ENCODE results near the gene THSD4. TPM values are rescaled to one million over a fixed set of nuclear protein-coding genes. Genes with fewer than 3 reads are reported as not detected.
"Not testable (repeated sequence)": the region's sequence is repeated elsewhere in the genome, so short reads cannot be mapped to it uniquely, and the experiment has no call there.

Gene THSD4
- total RNA-seq, 1 donor from 2014 or later, result 13.1 TPM

DNA sequence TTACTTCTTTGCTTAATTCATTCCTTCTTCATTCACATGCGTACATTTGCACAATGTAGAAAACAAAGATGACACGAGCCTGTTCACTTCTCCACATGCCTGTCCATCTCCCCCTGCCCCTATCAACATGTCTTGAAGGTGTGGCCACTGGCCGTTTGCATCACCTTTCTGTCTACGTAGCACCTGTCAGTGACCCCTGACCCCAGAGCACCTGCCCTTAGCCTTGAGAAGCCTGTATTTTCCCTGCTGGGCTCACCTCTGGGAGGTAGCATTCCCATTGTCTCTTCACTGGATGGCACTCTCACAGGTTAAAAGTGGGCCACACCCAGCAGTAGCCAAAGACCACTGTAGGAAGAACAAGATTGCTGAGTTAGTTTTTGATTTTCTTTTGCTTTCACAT is 234.1 kb downstream of the THSD4 start:
- DNase-seq (ENCODE audit: low read depth in 2 of 2), result no peak

DNA sequence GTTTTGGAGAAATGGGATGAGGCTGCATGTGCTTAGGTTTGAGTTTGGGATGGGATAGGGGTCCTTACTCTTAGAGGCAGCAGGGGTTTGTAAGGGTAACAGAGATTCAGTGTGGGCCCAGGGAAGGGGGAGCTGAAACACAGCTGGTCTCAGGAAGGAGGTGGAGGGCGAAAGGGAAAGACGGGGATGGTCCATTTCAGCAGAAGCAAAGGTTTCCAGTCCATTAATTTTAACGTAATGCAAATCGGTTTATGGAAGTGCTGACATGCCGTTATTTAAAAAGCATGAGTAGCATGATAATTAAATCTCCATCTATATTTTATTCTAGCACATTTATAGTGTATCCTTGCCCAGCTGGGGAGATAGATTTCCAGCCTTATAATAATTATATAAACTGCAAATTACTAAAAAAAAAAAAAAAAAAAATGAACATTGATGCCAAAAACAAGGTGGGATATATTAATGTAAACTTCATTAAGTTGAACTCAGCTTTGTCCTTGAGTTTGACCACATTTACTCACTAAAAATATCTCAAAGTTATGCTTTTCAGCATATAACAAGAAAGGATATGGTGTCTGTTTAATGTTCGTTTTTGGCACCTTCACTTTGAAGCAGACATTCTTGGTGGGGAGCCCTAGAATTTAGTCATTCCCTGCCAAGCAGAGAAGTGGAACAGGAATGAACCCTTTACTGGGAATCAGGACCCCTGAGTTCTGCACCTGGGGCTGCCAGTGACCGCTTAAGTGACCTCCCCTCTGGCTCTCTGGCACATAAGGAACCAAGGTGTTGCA is 234.7 kb downstream of the THSD4 start:
- no peak for DNase-seq (ENCODE audit: low read depth in 2 of 2)

GRCh38 chr15:71350622-71351378 is 235.5 kb downstream of the THSD4 start:
- no peak for DNase-seq (ENCODE audit: low read depth in 2 of 2)

- DNase-seq (ENCODE audit: low read depth in 2 of 2), result peak; percentile 90 to 96
Observed at GRCh38 chr15:71352125-71352524, 236.9 kb downstream of the THSD4 start.

DNA sequence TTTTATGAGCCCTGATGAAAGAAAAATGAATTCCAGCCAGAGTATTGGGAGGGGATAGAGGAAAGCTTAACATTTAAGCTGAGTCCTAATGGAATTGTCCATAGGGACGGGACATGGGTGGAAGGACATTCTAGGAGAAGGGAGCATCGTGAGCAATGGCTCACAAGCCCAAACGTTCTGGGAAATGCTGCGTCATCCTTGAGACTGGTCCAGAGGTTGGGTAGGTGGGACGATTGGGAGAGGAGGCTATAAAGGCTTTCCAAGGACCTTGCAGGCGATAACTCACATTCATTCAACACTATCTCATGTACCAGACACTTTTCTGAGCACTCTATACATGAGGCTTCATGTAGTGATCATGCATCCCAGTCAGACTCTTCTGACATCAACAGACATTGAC is 237.5 kb downstream of the THSD4 start:
- DNase-seq (ENCODE audit: low read depth in 2 of 2), result no peak

- no peak for DNase-seq (ENCODE audit: low read depth in 2 of 2)
Observed at GRCh38 chr15:71353171-71353570, 237.9 kb downstream of the THSD4 start.

DNA sequence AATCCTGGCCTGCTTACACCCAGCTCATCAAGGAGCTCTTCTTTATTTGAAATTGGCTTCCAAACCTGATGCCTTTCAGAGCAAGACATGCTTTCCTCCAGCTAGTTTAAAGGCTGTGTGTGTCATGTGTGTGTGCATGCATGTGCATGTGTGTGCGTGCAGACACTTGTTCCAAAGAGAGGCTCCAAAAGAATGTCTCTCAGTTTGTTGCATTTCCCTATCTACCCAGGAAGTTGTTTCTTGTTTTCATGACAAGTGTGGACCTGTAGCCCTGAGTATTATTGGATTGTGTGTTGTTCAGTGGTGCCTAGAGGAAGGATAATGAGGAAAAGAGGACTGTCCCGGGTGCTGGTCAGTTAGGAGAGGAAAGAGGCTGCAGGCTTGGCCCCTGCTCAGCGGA is 240.0 kb downstream of the THSD4 start:
- DNase-seq (ENCODE audit: low read depth in 2 of 2), result no peak

DNA sequence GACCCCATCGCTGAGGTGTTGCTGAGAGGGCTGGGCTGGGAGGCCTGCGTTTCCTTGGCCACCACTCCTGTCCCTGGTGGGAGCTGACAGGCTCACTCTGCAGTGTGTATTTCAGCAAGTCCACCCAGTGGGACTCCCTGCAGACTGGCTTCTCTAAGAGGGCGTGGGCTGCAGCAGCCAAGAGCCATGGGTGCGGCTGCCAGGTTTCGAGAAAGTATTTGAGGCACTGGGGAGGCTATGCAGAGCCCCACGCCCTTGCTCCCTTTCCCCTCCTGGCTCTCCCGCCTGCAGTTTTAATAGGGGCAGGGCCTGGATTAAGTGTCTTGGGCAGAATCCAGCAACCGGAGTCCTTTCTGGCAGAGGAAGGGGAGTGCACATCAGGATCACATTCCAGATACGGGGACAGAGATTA is 242.1 kb downstream of the THSD4 start:
- DNase-seq (ENCODE audit: low read depth in 2 of 2), result no peak

- DNase-seq (ENCODE audit: low read depth in 2 of 2), result no peak
Observed at GRCh38 chr15:71357967-71358366, 242.7 kb downstream of the THSD4 start.

GRCh38 chr15:71359246-71359645 is 244.0 kb downstream of the THSD4 start:
- DNase-seq (ENCODE audit: low read depth in 2 of 2), result no peak

- DNase-seq (ENCODE audit: low read depth in 2 of 2), result no peak
Observed at GRCh38 chr15:71362556-71362955, 247.3 kb downstream of the THSD4 start.

- no peak for DNase-seq (ENCODE audit: low read depth in 2 of 2)
Observed at GRCh38 chr15:71362987-71363968, 248.0 kb downstream of the THSD4 start.

- DNase-seq (ENCODE audit: low read depth in 2 of 2), result no peak
Observed at GRCh38 chr15:71364117-71364584, 248.9 kb downstream of the THSD4 start.

DNA sequence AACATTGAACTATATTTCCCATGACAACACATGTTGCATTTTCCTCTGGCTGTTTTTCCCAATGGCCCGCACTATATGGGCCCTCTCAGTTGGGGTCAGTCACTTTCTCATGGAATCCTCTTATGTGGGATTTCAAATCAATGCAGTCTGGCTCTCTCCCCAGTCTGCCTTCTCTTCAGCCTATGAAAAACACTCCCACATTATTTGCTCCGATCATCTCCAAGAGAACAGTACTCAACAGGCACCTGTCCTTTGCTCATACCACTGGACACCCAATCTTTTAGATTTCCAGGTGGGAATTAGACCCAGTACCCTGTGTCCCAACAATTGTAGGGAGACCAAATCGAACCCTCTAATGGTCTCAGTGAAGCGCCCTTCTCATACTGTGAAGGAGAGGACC is 251.3 kb downstream of the THSD4 start:
- DNase-seq (ENCODE audit: low read depth in 2 of 2), result no peak

DNA sequence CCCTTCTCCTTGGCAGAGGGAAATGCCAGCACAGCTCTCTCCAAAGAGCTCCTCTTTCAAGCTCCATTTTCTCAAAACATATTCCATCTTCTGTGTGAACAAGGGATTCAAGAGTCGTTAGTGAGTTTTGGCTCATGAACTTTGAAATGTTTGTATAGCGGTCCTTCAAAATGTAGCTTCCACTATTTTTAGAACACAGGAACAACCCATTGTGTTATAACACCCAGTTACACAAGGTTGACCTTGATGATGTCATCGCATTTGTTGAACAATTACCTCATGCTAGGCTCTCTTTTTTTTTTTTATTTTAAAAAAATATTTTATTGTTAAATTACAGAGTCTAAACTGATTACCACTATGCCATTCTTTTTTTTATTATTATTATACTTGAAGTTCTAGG is 251.7 kb downstream of the THSD4 start:
- DNase-seq (ENCODE audit: low read depth in 2 of 2), result peak; percentile 51 to 68

GRCh38 chr15:71367737-71368136 is 252.5 kb downstream of the THSD4 start:
- DNase-seq (ENCODE audit: low read depth in 2 of 2), result not testable (repeated sequence)

DNA sequence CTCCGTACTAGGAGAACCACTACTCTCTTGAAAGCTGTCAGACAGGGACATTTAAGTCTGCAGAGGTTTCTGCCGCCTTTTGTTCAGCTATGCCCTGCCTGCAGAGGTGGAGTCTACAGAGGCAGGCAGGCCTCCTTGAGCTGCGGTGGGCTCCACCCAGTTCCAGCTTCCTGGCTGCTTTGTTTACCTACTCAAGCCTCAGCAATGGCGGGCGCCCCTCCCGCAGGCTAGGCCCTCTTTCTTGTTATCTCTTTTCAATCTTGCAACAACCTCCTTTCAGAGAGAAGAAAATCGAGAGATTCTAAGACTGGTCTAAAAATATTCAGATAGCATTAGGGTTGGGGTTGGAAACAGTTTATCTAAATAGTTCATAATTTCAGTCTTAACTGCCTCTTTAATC is 257.5 kb downstream of the THSD4 start:
- DNase-seq (ENCODE audit: low read depth in 2 of 2), result not testable (repeated sequence)

DNA sequence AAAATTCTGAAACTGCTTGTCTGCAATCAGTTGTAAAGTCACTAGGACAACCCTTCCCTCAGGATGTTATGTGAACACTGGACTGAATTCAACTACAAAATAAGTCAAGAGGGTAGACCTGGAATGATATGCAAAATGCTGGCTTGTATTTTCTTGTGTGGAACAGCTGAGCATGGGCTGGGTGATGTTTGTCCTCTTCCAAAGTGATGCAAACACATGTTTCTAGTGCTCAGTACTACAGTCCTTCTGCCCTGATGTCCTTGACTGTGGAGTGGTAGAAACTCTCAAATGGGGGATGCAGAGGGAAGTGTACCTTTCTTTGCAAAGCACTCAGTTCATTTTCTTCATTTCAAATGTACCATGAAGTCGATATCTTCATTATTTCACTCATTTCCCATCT is 258.6 kb downstream of the THSD4 start:
- no peak for DNase-seq (ENCODE audit: low read depth in 2 of 2)

DNA sequence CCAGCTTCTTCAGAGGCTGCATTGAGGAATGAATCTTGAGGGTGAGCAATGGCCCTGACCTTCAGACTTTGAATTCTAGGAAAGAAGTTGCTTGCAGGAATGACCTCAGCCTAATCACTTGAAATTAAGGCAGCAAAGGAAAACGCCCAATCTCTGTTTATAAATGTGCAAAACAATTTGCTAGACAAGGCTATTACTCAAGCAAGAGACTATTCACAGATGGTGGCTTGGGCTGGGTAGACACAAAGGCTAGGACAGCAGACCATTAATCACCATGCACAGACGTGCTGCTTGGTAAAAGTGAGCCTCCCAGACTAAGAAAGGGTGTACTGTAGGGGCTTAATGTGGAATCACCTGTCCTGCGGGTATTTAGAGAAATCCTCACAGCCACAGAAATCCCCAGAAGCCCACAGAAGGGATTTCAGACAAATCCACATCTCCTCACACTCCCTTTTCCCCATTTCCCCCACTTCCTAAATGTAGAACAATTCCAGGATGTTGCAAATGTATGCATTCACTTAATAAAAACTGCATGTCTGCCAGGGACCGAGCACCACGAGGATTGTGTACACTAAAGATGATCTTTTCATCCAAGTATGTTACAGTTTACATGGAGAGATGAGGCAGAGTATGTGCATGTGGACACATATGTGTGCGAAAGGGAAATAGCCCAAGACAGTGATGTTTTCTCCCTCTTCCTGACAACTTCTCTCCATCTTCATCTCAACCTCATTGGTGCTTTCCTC is 259.5 kb downstream of the THSD4 start:
- peak in 1 of 2 donors; percentile 65 for DNase-seq (ENCODE audit: low read depth in 2 of 2)

GRCh38 chr15:71375934-71376333 is 260.7 kb downstream of the THSD4 start:
- no peak for DNase-seq (ENCODE audit: low read depth in 2 of 2)

DNA sequence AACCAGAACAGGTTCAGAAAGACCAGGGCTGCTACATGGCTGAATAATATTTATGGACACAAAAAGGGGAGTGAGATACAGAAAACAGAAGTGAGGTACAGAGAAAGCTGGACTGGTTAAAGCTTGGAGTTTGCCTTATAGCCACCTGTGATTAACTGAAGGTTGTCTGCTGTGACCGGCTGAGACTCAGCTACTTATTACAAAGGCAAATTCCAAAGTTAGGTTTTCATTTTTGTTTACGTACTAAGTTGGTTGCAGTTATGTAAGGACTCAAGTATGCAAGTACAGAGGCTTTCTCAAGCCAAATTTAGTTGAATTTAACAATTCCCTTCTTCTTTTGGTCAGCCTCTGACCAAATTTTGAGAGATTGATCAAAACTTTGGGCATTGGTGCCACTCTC is 264.6 kb downstream of the THSD4 start:
- no peak for DNase-seq (ENCODE audit: low read depth in 2 of 2)
